ENCODE data around the gene LDLRAP1.
A peak's percentile ranks its signal among the peaks of the same experiment; 100 is the strongest.
"Not testable (repeated sequence)": the region's sequence is repeated elsewhere in the genome, so short reads cannot be mapped to it uniquely, and the experiment has no call there.

LDLRAP1 gene

DNA sequence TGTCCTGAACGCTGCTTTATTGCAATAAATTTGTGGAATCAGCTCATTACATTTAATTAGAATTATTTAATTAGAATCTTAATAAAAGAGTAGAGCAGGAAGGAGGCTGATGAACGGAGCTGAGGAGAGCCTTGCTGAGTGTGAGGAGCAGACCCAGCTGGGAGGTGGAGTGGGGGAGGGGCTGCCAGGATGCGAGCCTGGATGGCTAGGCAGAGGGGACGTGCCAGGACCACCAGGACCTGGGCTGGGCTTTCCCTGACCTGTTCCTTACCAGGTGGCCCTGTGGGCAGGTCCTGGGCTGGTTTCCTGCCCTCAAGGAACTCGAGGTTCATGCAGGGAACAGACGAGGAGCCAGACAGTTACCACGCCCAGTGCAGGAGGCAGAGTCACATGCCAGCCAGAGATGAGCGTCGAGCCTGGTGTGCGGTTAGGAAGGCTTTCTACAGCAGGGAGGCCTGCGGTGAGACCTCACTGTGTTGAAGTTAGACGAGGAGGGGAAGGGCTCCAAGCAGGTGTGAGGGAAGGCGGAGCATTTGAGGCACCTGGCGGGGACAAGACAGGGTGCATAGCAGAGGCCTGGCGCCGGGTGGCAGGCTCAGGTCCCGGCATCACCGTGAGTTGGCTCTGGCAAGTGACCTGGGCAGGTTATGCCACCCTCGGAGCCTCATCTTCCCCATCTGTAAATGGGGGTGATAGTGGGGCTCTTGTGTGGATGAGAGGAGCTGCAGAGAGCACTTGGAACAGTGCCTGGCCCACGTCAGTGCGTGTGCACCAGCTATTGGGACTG lies 33.9 kb downstream of the LDLRAP1 start:
- DNase-seq (ENCODE audit: low read depth) = no peak

DNA sequence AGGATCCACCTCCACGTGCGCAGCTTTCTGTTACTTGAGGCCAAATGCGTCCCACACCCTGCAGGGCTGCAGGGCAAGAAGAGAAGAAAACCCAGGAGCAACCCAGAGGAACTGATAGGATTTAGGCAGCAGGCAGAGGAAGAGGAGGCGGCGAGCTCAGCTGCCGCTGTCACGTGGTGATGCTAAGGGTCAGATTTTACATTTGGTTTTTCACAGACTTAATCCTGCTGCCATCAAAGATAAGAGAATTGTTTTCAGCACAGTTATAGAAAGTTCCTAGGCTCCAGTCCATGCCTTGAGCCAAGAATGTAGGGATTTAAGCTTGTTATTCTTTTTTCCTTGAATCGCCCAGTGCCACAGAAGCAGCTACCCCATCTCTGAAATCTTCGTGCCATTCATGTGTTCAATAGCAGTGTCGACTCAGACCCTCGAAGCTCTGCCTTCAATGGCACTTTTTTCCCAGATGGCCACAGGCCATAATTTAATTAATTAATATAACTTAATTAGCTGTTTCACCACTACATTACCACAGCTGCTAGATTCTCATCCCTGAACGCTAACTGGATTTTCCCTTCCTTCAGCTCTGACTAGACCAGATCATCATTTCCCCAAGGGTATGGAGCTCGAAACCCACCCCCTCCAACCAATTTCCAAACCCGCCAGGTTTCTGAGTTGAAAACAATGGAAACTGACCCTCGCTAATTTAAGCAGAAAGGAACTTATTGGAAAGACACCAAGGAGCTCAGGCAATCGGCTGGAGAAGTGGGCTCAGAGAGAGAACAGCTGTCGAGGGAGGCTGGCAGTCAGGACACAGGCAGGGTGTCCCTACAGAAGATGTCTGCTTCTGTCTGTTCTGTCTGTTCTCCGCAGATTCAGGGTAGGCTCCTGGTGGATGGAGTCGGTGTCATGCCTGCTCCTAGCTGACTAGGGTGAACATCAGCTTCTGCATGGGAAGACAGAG lies 36.2 kb downstream of the LDLRAP1 start:
- DNase-seq (ENCODE audit: low read depth) = no peak

- DNase-seq (ENCODE audit: low read depth) = no peak
These were observed 37.5 kb downstream of the LDLRAP1 start for GRCh38 chr1:25580927-25581326.

GRCh38 chr1:25581764-25582163 lies 38.4 kb downstream of the LDLRAP1 start:
- no peak for DNase-seq (ENCODE audit: low read depth)

- no peak for DNase-seq (ENCODE audit: low read depth)
These were observed 40.3 kb downstream of the LDLRAP1 start for GRCh38 chr1:25583519-25584370.

DNA sequence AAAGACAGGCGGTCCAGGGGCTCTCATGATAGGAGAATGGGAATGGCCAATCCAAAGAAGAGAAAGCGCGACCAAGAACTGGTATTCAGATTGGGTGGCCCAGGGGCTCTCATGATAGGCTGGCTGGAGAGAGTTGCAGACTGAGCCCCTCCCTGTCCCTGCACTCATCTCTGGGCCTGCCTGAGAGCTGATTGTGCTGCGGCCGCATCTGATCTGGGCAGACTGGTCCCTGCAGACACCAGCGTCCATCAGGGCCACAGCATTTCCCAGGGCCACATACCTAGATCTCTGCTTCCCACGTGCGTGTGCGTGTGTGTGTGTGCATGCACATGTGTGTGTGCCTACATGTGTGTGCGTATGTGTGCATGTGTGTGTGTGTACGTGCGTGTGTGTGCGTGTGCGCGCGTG lies 42.8 kb downstream of the LDLRAP1 start:
- DNase-seq (ENCODE audit: low read depth) = no peak

DNA sequence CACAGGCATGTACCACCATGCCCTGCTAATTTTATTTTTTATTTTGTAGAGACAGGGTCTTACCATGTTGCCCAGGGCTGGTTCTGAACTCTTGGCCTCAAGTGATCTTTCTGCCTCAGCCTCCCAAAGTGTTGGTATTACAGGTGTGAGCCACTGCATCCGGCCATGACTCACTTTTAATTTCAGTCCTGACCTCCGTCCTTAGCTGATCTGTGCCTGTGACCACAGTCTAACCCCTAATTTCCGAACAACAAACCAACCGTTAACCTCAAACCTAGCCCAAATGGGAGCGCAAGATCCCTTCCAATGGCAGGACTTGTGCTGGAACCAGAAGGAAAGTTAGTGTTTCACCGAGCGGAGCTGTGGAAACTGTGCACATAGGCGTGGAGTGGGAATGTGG lies 43.9 kb downstream of the LDLRAP1 start:
- no peak for DNase-seq (ENCODE audit: low read depth)

- DNase-seq (ENCODE audit: low read depth) = not testable (repeated sequence)
These were observed 44.8 kb downstream of the LDLRAP1 start for GRCh38 chr1:25588224-25588623.

DNA sequence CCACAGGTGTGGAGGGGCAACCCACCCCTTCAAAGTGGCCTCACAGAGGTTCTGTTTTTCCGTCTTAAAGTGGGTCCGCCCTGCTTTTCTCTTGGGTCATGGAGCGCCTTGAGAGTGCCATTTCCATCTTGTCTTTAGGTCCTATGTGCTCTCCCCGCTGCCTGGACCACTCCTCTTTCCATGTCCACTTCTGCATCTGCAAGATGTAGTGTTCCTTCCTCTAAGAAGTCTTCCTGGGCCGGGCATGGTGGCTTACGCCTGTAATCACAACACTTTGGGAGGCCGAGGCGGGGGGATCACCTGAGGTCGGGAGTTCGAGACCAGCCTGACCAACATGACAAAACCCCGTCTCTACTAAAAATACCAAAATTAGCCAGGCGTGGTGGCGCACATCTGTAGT lies 45.4 kb downstream of the LDLRAP1 start:
- not testable (repeated sequence) for DNase-seq (ENCODE audit: low read depth)

DNA sequence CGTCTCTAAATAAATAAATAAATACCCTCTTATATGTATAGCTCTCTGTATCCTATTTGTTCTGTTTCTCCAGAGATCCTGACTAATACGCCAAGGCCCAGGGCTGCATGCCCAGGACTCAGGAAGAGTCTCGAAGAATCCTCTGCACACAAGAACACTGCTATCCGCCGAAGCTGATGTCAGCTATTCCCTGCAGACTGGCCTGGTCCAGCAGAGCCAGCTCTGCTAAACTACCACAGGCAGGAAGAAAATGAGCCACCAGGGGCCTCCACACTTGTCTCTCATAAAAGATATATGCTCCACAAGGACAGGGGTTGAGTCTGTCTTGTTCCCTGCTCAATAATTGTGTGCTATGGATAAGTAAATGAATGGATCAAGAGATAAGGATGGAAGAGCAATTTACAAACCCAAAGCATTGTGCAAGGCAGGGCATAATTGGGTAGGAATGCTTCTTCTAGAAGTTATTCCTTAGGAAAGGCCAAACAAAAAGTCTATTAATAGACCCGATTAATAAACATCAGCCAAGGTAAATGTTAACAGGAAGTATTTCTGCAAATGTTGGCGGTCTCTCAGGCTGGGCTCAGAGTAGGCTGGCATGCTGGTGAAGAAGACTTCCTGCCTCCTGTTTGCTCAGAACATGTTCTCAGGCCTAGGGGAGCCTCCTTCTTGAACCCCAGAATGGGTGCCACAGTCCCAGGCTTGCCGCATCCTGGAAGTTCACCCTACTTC lies 46.9 kb downstream of the LDLRAP1 start:
- DNase-seq (ENCODE audit: low read depth) = no peak

GRCh38 chr1:25593861-25594260 lies 50.5 kb downstream of the LDLRAP1 start:
- DNase-seq (ENCODE audit: low read depth) = no peak

DNA sequence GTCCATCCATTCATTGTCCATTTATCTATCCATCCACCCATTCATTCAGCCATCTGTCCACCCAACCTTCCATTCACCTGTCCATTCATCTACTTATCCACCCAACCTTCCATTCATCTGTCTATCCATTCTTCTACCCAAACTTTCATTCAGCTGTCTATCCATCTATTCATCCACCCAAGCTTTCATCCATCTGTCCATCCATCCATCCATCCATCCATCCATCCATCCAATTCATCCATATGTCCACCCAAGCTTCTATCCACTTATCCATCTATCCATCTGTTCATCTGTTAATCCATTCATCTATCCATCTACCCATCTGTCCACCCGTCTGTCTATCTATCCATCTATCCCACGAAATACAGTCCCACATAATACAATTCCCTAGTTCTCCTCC lies 51.6 kb downstream of the LDLRAP1 start:
- no peak for DNase-seq (ENCODE audit: low read depth)

- not testable (repeated sequence) for DNase-seq (ENCODE audit: low read depth)
These were observed 53.2 kb downstream of the LDLRAP1 start for GRCh38 chr1:25596641-25597040.

GRCh38 chr1:25598879-25599278 lies 55.5 kb downstream of the LDLRAP1 start:
- no peak for DNase-seq (ENCODE audit: low read depth)

DNA sequence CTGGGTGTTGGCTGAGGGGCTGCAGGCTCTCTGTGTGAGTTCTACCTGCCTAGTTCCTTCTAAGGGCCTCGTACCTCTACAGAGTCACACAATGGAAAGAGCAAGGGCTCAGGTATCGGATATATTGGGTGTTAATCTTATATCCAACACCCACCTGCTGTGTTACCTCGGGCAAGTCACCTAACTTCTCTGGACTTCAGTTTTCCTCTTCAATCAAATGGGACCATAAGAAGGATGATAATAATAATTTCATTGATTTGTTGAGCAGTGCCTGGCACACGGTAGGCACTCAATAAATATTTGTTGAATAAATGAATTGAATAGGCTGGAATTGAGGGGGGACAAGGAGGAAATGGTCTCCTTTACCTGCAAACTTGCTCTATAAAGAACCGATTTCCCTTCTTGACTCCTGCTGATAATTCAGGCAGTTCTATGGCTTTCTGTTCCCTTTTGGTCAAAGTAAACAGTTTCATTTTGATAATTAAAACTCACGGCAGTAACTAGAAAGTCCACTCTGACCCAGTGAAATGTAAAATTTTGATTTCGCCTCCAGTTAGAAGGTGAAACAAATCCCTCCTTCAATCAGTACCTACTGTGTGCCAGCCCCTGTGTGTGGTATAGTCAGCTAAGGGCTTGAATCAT lies 56.7 kb downstream of the LDLRAP1 start:
- no peak for DNase-seq (ENCODE audit: low read depth)

DNA sequence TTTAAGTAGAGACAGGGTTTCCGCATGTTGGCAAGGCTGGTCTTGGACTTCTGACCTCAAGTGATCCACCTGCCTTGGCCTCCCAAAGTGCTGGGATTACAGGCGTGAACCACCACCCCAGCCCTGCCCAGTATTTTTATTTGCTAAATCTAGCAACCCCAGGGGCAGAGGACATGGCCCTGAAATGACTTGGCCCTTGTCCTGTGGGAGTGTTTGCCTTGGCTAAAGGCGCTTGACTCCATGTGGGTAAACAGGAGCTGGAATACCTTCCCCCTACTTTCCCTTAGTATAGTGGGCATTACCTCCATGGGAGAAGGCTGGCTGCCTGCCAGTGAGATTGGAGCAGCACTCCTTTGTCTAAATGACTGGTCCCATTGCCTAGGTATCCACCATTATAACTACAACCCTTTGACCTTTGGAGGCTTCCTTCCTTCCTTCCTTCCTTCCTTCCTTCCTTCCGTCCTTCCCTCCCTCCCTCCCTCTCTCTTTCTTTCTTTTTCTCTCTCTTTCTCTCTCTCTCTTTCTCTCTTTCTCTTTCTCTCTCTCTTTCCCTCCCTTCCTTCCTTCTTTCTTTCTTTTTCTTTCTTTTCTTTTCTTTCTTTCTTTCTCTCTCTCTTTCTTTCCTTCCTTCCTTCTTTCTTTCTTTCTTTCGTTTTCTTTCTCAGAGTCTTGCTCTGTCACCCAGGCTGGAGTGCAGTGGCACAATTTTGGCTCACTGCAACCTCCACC lies 57.7 kb downstream of the LDLRAP1 start:
- DNase-seq (ENCODE audit: low read depth) = not testable (repeated sequence)

DNA sequence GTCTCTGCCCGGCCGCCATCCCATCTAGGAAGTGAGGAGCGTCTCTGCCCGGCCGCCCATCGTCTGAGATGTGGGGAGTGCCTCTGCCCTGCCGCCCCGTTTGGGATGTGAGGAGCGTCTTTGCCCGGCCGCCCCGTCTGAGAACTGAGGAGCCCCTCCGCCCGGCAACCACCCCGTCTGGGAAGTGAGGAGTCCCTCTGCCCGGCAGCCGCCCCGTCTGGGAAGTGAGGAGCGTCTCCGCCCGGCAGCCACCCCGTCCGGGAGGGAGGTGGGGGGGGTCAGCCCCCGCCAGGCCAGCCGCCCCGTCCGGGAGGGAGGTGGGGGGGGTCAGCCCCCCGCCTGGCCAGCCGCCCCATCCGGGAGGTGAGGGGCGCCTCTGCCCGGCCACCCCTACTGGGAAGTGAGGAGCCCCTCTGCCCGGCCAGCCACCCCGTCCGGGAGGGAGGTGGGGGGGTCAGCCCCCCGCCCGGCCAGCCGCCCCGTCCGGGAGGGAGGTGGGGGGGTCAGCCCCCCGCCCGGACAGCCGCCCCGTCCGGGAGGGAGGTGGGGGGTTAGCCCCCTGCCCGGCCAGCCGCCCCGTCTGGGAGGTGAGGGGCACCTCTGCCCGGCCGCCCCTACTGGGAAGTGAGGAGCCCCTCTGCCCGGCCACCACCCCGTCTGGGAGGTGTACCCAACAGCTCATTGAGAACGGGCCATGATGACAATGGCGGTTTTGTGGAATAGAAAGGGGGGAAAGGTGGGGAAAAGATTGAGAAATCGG lies 60.6 kb downstream of the LDLRAP1 start:
- DNase-seq (ENCODE audit: low read depth) = not testable (repeated sequence)

GRCh38 chr1:25607123-25607522 lies 63.7 kb downstream of the LDLRAP1 start:
- DNase-seq (ENCODE audit: low read depth) = no peak

- DNase-seq (ENCODE audit: low read depth) = peak; percentile 83
These were observed 65.2 kb downstream of the LDLRAP1 start for GRCh38 chr1:25608488-25609178.

Data from activated gamma-delta T cell treated with anti-CD3 and anti-CD28 coated beads, Interleukin-2, amount 50 U/mL, for 16 hours (primary cell).